A673 (cell line): Measurements from ENCODE around the gene PRCD. TPM values are rescaled to one million over a fixed set of nuclear protein-coding genes. Genes with fewer than 3 reads are reported as not detected.

Source experiments
- BruUV-seq: library from RNA; stranded (reverse); fragments of 400-500 nt; replicated peaks from 2 replicates; lab custom pipeline; 2021; lab: Mats Ljungman, UMichigan
- CTCF ChIA-PET: fragments of 300-600 bp; sonication (Branson Sonifier 250); formaldehyde crosslinking; loops from one replicate; lab custom pipeline; 2022; ENCODE audit warnings: antibody characterized with exemption; lab: Charles Lee
- POLR2A ChIA-PET: fragments of 300-600 bp; sonication (Branson Sonifier 250); formaldehyde crosslinking; loops from one replicate; lab custom pipeline; 2022; ENCODE audit warnings: antibody characterized with exemption; ENCODE audit not compliant: low non-redundant PET; lab: Charles Lee
- DNase-seq: peaks from one replicate; pipeline ENCODE4 v3.0.0-alpha.2; 2015; ENCODE audit warnings: low spot score
- H3K27ac ChIP-seq: fragments of 200-600 bp; sonication (generic); 2 replicates; pipeline ENCODE4 v1.5.1; 2016; ENCODE audit warnings: mixed run types, low read depth, mild to moderate bottlenecking, mixed read lengths, antibody characterized with exemption, low read length; ENCODE audit not compliant: poor library complexity, severe bottlenecking
- H3K27me3 ChIP-seq: fragments of 200-600 bp; sonication (generic); replicated peaks from 2 replicates; pipeline ENCODE4 v1.6.1; 2017; ENCODE audit warnings: mixed run types, low read depth, mild to moderate bottlenecking, mixed read lengths, antibody characterized with exemption, low read length; ENCODE audit not compliant: insufficient read depth, poor library complexity
- H3K36me3 ChIP-seq: fragments of 200-600 bp; sonication (generic); 2 replicates; pipeline ENCODE4 v1.6.1; 2016; ENCODE audit warnings: mixed run types, mild to moderate bottlenecking, mixed read lengths, antibody characterized with exemption, low read length; ENCODE audit not compliant: insufficient read depth, poor library complexity, severe bottlenecking
- H3K4me1 ChIP-seq: fragments of 200-600 bp; sonication (generic); 2 replicates; pipeline ENCODE4 v1.6.1; 2017; ENCODE audit warnings: mixed run types, mild to moderate bottlenecking, mixed read lengths, antibody characterized with exemption, low read length; ENCODE audit not compliant: insufficient read depth, poor library complexity, severe bottlenecking
- H3K4me3 ChIP-seq: fragments of 200-600 bp; sonication (generic); 2 replicates; pipeline ENCODE4 v1.5.1; 2016; ENCODE audit warnings: low read depth, mixed run types, mild to moderate bottlenecking, mixed read lengths, low read length; ENCODE audit not compliant: poor library complexity, severe bottlenecking
- H3K9me3 ChIP-seq: fragments of 200-600 bp; sonication (generic); 2 replicates; pipeline ENCODE4 v1.6.1; 2016; ENCODE audit warnings: mixed run types, low read depth, mild to moderate bottlenecking, mixed read lengths, antibody characterized with exemption, low read length; ENCODE audit not compliant: poor library complexity, severe bottlenecking
- EZH2 ChIP-seq: fragments of 200-600 bp; sonication (generic); IDR thresholded peaks from 2 replicates; pipeline ENCODE4 v1.6.1; 2017; ENCODE audit warnings: borderline replicate concordance, low read depth, mild to moderate bottlenecking, mixed read lengths, antibody characterized with exemption, low read length; ENCODE audit not compliant: poor library complexity, severe bottlenecking
- intact Hi-C: fragments of 100-400 bp; cut with micrococcal nuclease; formaldehyde crosslinking; loops from one replicate; pipeline ENCODE4 v1.10.0; 2022; ENCODE audit not compliant: unreplicated experiment
- total RNA-seq: library from RNA; stranded (reverse); gene quantifications from 2 replicates; pipeline ENCODE4 v1.2.3, GENCODE V29; 2021
- TF ChIP-seq, protein P1 (sequence below): fragments of 300-800, 200-600 bp; sonication (generic); conservative IDR thresholded peaks from 2 replicates; pipeline ENCODE4 v1.5.1; 2017; ENCODE audit warnings: low read depth, mild to moderate bottlenecking, antibody characterized with exemption, low read length, moderate library complexity, mixed read lengths

The PRCD gene
- total RNA-seq, 1 experiment from 2014 or later: not detected

DNA sequence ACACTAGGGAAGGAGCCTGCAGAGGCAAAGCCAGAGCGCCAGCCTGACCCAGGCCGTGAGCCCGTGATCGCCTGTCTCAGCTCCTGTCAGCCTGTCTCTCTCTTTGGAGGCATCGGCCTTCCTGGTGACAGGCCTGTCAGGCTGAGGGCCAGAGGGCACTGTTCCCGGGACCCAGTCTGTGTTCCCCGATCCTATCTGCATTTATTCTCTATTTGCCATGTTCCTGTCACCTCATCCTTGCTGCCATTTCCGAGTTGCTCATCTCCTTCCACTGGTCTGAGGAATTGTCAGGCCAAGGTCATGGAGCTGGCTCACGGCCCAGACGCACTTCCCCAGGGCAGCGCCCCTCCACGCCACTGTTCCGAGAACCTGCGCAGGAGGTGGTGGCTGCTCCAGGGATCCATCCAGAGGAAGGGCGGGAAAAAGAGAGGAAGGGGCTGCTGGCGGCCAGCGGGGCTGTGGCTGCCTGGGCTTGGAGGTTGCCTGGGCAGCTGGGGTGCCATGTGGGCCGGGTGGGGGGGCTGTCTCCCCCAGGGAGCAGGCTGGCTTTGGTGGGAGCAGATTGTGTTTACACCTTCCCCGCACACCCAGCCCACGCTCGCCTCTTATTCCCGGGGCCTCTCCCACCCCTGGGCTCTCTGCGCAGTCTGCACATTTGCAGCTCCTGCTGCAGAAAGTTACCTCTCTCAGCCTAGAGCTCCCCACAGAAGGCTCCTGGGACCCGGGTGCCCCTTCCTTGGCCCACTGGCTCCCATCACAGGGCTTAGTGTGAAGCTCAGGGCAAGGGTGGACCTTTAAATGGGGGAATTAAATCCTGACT lies 4.9 kb downstream of the PRCD start:
- intact Hi-C loops: no loop called here
- Histone ChIP-seq H3K9me3 (no peaks in the 10 kb centered on the region), H3K4me1 (peaks cover 44% of the 10 kb centered on the region), H3K27me3 (no peaks in the 10 kb centered on the region), H3K27ac (no peak overlapping the region), H3K4me3 (no peak overlapping the region), H3K36me3 (no peaks in the 10 kb centered on the region)
- TF ChIP-seq, protein P1, sequence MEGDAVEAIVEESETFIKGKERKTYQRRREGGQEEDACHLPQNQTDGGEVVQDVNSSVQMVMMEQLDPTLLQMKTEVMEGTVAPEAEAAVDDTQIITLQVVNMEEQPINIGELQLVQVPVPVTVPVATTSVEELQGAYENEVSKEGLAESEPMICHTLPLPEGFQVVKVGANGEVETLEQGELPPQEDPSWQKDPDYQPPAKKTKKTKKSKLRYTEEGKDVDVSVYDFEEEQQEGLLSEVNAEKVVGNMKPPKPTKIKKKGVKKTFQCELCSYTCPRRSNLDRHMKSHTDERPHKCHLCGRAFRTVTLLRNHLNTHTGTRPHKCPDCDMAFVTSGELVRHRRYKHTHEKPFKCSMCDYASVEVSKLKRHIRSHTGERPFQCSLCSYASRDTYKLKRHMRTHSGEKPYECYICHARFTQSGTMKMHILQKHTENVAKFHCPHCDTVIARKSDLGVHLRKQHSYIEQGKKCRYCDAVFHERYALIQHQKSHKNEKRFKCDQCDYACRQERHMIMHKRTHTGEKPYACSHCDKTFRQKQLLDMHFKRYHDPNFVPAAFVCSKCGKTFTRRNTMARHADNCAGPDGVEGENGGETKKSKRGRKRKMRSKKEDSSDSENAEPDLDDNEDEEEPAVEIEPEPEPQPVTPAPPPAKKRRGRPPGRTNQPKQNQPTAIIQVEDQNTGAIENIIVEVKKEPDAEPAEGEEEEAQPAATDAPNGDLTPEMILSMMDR: no peak
- TF ChIP-seq EZH2: no peak
- no TSS peak for BruUV-seq
- no peak for DNase-seq
- CTCF ChIA-PET: interaction anchor here (0.5 to 2.3 kb wide), 5 partner anchors 12 to 175 kb away, joined by 3 to 12 read pairs (median 4); no protein-coding TSS in a partner anchor
- POLR2A ChIA-PET: no interaction called here

DNA sequence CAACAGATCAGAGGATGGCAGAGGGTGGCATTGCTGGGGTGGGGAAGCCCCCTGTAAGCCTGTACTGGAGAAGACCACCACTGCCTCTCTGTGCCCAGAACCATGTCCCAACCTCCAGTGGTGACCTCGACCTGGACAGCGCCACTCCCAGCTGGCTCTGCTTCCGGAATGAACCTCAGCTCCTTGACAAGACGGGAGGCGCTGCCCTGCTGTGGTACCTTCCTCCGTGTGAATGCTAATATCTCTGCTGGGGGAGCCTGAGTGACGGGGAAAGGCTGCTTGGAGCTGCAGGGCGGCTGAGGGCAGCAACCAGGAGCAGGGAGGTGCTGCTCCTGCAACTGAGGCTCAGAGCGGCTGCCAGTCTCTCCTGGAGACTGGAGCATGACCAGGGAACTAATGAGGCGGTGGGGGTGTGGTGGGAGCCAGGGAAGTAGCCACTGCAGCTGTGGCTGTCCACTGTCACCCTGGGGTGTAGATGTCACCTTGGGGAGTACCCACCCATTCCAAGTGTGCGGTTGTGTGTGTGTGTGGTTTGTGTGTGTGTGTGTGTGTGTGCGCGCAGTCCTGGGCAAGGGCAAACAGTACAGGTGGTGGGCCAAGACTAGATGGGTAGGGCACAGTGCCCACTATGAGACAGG lies 6.2 kb downstream of the PRCD start:
- Histone ChIP-seq H3K27ac (no peak overlapping the region), H3K36me3 (no peaks in the 10 kb centered on the region), H3K9me3 (no peaks in the 10 kb centered on the region), H3K4me1 (peaks cover 37% of the 10 kb centered on the region), H3K27me3 (no peaks in the 10 kb centered on the region), H3K4me3 (no peak overlapping the region)
- CTCF ChIA-PET: interaction anchor here (0.9 to 2.3 kb wide), 3 partner anchors 22 to 79 kb away, joined by 4 to 12 read pairs (median 4); partner anchors contain the start of gene AANAT
- no peak for TF ChIP-seq EZH2
- TF ChIP-seq, protein P1: no peak
- intact Hi-C loops: loop anchor here (2.0 kb wide), 1 partner anchor 23 kb away; no protein-coding TSS in a partner anchor
- POLR2A ChIA-PET: interaction anchor here (0.9 kb wide), 1 partner anchor 11 kb away, joined by 3 read pairs; no protein-coding TSS in a partner anchor
- no peak for DNase-seq
- BruUV-seq: no TSS peak

DNA sequence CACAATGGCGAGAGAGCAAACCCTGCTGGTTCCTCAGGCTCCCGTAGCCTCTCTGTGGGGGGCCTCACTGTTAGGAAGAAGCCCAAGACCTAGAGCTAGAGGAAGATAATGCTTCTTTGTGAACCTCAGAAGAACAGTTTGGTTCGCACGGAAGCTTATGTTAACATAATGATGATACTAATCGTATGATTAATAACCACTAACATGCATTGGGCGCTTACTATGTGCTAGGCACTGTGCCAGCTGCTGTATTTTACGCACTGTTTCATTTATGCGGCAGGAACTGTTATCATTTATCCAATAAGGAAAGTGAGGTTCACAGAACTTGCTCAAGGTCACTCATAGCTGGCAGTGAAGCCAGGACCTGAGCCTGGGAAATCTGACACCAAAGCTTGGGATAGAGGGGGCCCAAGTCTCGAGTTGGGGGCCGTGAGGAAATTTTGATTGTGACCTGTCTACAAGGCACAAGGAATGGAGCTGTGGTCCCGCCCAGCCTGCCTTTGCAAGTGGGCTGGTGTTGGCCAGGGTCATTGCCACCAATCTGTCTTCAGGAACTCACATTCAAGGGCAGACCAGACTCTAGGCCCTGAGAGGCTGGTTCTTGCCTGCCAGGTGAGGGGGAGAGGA lies 6.8 kb downstream of the PRCD start:
- ChIA-PET CTCF (interaction anchor here (0.6 to 2.3 kb wide), 4 partner anchors 23 to 80 kb away, joined by 4 to 12 read pairs (median 4); partner anchors contain the start of gene AANAT), POLR2A (interaction anchor here (0.6 to 0.9 kb wide), 2 partner anchors 11 to 368 kb away, joined by 3 to 6 read pairs; no protein-coding TSS in a partner anchor)
- TF ChIP-seq EZH2: no peak
- TF ChIP-seq, protein P1: no peak
- Histone ChIP-seq H3K4me3 (no peak overlapping the region), H3K9me3 (no peaks in the 10 kb centered on the region), H3K27me3 (no peaks in the 10 kb centered on the region), H3K4me1 (peaks cover 34% of the 10 kb centered on the region), H3K27ac (peak overlapping the region; percentile 54), H3K36me3 (no peaks in the 10 kb centered on the region)
- intact Hi-C loops: loop anchor here (1.0 to 2.0 kb wide), 2 partner anchors 24 to 80 kb away; no protein-coding TSS in a partner anchor
- BruUV-seq: no TSS peak
- peak; percentile 67 for DNase-seq
